GM03348 (cell line): Measurements from ENCODE around the gene HMGCLL1.

Source experiments
- DNase-seq: peaks from one replicate; pipeline ENCODE4 v3.0.0; 2012; ENCODE audit warnings: low spot score

Gene HMGCLL1

DNA sequence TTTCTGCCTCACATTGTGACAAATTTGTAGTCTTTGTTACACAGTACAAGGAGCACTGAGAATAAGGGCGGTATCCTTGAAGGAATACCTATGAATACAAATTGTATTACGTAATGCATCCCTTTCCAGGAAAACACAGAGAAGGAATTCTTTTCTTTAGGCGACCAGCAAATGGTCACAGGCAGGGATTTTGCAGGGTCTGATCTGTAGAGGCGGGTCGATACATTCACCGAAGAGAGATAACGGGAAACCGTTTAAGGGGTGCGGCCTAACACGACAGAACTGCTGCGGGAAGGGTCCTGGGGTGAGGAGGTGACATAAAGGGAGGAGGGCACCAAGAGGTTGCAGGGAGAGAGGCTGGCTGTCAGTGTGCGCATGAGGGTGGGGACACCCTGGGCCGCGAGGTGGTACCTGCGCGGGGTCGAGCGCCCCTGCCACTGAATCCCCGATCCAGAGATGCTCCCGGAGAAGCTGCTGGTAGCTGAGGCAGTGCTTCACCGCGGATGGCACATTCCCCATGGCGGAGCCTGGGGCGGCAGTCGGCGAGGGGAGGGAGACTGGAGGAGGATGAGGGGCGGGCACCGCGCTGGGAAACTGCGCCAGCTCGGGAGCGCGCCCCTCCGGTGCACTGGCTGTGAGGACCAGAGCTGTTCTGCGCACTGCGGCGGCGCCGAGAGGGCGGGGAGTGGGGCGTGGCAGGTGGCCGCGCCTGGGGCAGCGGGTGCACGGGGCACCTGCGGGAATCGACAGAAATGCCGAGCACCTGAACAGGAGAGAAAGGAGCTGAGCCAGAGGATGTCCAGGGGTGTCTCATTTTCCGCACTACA lies at the start of gene HMGCLL1:
Gene HMGCLL1 (minus strand): TSS at position 656 of the 827 bp plus-strand sequence. CDS start 137 bp downstream, at position 519.
- DNase-seq: peak; percentile 9

DNA sequence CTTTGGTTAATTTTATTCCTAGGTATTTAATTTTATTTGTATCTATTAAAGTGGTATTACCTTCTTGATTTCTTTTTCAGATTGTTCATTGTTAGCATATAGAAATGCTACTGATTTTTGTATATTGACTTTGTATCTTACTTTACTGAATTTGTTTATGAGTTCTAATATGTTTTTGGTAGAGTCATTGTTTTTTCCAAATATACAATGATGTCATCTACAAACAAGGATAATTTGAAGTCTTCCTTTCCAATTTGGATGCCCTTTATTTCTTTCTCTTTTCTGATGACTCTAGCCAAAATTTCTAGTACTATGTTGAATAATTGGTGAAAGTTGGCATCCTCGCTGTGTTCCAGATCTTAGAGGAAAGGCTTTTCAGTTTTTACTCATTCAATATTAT lies 43.0 kb upstream of the HMGCLL1 start:
- no peak for DNase-seq

DNA sequence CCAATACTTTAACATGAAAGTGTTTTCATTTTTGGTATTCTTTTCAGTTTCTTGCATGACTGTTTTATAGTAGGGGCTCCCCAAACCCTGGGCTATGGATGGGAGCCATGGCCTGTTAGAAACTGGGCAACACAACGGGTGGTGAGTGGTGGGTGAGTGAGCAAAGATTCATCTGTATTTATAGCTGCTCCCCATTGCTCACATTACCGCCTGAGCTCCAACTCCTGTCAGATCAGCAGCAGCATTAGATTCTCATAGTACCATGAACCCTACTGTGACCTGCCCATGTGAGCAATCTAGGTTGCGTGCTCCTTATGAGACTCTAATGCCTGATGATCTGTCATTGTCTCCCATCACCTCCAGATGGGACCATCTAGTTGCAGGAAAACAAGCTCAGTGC lies 42.3 kb upstream of the HMGCLL1 start:
- no peak for DNase-seq

DNA sequence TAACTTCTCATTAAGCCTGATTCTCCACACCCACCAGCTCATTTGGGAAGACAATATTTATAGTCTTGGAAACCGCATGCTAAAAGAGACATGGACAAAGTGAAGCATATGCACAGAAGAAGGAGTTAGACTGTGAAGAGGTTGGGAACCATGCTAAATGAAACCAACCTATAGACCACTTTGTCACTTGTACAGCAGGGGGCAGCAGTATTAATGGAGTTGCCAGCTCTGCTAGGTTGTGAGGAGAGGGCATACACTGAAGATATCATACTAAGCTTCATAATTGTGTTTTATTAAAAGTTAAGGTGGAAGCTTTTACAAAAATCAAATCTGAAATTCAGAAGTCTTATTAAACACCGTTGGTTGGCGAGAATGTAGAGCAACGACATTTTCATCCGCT lies 38.3 kb upstream of the HMGCLL1 start:
- peak; percentile 19 for DNase-seq

DNA sequence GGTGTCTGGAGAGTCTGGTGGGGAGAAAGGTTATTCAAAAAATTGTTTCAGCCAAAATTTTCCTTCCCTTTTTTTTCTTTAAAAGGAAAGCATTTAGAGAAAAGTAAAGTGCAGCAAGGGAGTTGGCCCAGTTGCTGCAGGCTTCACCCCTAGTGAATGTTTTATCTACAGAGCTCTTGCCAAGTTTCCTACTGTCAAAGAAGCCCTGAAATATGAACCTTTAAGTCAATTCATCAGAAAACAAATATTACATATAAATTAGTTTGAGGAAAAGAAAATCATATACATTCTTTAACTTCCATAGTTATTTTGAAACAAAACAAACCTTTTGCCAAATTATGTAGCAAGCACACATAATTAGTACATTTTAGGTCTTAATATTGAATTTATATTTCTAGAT lies 25.0 kb upstream of the HMGCLL1 start:
- DNase-seq: no peak

DNA sequence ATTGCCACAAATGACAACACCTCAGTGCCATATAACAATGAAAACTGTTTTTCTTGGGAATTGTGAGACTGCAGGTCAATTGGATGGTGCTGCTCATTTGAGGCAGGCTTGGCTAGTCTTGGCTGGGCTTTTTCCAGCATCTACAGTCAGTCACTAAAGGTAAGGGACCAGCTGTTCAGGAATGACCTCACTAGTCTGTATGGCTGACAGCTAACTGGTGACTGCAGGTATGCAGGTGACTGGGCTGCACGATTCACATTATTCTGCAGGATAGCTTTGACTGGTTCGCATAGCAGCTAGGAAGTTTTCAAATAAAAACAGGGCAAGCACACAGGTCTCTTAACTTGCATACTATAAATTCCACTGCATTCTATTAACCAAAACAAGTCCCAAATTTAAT lies 22.1 kb upstream of the HMGCLL1 start:
- no peak for DNase-seq

DNA sequence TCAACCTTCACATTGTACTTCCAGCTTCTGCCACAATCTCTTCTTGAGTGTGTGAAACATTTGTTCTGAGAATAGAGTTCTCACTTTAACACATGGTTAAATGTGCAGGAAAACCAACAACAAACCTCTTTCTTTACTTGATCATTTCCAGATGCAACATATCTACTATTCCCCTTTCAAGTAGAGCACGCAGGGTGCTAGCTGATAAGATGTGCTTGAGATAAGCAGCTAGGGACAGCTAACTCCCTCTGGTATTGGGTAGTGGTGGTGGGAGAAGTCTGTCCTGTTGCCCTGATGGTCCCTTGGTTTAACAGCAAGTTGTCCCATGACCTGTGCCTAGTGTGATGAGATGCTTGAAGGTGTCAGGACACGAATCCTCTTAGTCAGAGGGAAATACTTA lies 15.4 kb upstream of the HMGCLL1 start:
- no peak for DNase-seq

DNA sequence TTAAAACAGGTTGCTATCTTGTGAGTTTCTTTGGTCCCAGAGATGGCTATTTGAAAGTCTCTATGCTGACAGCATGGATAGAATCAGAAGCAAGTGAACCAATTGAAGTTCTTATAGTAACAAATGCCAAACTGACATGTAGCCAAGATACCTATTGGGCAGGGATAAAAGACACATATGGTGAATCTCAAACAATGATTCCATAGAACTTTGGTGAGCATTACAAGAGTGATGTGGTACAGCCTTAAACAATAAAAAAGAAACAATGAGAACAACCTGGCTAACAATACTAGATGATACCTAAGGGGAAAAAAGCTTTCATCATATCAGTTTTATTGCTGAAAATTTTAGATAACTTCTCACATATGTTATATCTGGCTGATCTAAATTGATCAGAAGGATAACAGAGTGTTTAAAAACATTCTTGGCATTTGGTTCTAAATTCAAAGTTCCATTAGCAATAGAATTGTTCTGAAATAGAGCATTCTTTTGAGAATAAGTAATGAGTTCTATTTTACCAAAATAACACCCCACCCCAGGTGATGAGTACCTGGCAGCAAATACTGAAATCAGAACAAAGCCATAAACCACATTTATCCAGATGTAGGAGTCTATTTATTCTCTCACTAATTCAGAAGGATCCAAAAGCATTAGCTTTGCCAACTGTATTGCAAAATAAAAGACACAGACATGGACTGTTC lies 5.8 kb upstream of the HMGCLL1 start:
- DNase-seq: no peak

DNA sequence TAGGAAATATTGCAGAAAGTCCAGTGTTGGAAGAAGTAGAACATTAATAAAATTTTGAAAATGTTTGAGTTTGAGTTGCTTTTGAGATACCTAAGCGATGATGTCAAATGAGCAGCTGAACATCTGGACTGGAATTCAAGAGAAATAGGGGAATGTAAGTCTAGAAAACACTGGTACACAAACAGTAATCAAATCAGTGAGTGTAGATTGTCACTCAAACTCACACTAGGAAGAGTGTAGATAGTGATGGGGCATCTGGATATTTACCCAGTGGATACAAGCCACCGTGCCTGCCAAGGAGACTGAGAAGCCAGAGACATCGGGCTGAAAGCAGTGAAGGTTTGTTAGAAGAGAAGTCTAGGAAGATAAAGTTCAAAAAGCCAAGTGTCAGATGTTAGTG lies 2.2 kb downstream of the HMGCLL1 start:
- DNase-seq: no peak

DNA sequence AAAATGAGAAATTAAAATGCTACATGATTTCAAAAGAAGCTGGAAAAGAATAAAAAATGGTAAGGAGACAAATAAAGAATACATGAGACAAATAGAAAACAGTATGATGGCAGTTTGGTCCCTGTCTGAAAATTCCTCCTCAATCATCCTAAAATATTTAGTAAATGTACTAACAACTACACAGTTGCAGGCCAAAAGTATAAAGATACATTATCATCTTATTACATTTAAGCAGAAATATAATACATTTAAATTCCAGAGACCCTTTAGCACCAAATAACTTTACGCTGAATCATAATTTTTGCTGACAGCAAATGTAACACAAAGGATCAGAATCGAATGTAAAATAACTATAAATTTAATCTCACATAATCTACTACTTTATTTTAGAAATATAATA lies 4.4 kb downstream of the HMGCLL1 start:
- no peak for DNase-seq

DNA sequence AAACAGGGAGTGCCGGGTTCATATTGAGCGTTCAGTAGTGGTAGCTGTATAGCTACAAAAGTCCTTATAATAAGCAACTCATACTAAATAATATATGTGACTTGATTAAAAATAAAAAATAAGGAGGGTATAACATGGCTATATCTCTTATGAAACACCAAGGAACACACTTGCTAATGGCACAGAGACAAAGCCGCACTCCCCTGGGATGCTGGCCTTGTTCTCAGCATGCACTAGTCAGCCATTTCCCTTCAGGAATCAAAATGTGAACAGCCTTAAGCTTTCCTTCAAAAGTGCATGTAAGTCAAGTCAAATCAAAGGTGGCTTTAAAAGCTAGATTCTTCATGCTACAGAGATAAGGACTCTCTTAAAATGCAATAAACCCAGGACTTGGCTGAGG lies 9.4 kb downstream of the HMGCLL1 start:
- DNase-seq: no peak

DNA sequence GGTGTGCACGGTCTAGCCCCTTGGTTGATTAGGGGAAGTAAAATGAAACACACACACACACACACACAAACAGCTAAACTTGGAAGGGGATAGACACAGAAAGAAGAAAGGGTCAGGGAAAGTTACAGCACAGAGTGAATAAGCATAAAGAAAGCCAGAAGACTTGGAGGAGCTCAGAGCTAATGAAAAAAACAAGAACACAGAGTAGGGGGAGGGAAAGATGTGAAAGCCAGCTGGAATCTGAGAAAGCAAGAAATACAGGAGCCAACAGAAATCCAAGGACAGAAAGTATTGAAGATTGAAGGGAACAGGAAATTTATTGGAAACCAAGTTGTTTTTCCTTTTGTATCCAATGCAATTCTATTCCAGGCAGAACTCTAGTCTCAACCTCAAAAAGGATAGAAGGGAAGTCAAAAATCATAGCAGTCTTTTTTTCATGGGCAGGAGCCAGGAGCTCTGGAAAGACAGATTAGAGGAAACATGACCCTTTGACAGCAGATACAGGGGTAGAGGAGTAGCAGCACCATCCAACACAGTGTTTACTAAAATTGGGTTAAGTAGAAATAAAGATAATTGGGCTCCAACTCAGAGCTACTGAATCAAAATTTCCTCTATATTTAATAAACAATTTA lies 10.1 kb downstream of the HMGCLL1 start:
- DNase-seq: no peak

DNA sequence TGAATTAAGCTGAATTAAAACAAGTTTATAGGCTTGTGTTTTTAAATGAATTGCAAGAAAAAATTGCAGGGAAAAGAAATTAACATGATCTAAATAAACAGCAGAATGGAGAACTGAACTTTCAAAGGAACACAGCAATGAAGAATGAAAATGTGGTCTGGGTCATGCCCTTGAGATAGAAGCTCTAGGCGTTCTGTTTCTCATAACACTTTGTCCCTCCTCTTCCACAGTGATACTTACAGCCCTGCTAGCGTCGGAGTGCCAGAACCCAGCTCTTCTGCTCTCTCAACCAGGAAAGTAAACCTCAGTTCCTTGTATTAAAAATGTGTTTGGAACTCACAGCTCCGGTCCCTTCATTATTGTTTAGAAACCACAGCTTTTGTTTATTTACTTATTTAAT lies 11.4 kb downstream of the HMGCLL1 start:
- no peak for DNase-seq

DNA sequence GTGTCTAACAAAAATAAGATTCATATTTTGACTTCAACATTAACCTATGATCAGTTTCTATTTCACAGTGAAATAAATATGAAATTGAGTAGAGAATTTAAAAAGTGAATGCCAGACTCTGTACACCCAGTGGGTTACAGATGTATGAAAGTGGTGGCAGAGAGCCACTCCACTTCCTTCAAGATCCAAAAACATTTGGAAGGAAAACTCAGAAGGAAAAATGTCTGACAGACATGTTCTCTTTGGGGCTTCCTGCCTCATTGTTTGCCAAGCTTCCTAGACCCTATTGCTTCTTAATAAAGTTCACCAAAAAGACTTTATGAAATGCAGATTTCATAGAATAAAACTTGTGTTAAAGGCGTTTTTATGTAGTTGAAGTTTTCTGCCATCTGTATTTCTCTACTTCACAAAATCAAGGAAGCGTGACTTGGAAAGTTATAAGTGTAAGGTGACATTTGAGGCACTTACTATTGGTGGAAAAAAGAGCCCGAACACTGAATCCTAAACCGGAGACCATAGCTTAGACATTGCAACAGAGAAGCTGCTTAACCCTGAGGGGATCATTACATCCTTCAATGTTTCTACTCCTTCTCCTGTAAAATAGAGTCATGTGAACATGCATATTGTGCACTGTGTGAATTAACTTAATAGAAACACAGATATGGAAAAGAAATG lies 12.8 kb downstream of the HMGCLL1 start:
- DNase-seq: no peak

DNA sequence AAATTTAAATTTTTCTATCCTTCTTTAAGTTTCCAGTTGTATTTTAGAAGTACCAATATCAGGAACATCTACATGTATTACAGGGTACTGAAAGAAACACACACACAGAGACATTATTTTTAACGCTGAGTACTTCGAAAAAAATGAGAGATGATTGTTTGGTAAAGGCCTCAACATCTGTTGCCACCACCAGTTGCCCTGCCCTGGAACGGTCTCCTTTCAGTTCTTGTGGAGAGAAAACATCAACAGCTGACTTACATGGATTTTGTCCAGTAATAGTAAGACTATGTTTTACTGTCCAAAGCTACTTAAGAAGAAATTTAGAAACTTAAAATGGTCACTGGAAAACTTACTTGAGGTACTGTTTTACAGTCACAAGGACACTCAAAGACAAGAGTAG lies 16.7 kb downstream of the HMGCLL1 start:
- DNase-seq: no peak

DNA sequence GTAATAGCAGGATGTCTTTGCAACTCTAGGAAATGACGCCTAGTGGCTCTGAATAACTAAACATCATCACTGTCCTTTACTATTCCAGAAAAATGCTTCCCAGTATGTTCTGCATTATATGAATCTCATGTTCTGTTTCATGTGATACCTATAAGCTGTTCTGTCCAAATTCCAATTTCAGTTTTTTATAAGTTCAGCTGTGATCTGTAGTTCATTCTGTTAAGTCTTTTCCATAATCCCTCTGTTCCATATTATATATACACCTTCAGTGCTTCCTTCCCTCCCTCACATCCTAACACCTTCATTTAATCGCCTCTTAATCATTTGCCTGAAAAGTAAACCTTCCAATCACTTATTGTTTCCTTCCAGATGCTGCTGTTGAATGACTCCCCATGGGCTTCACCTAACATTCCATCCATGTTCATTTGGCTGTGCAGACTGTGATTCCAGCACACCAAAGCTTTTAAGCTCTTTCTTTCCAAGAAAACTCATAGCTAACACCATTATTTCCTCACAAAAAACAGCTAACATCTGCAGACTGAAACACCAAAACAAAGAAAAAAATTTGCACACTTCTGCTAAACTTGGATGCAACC lies 18.6 kb downstream of the HMGCLL1 start:
- no peak for DNase-seq

DNA sequence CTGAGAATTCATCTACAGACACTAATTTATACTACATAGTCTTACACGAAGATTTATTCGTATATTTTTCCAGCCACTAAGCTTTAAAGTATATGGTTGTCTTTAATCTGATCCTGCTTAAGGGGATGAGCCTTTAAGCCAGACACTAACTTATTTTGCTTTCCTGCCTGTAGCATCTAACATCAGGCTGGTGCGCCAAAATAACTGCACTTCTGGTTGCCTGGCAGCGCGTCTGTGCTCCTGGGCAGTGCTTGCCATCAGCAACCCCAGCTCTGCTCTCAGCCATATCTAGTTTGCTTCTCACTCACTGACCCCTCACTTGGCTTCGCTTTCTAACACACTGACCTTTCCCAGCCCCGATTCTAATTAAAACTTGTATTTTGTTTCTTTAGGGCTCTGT lies 21.8 kb downstream of the HMGCLL1 start:
- no peak for DNase-seq

DNA sequence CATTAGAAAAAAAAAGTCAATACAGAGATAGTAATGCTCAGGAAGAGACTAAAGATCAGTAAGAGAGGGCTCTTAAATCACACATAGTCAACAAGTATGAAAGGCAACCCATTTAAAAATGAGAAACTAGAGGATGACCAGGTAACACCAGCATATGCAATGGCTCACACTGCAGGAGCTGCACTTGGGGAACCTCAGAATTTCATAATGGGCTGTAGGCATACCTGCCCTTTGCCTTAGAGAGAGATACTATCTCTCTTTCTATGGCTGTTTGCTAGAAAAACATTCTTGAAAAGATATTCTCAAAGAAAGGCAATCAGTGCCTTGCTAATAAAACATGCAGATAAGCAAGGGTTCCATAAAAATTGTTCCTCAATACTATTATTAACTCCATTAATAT lies 33.2 kb downstream of the HMGCLL1 start:
- DNase-seq: no peak

DNA sequence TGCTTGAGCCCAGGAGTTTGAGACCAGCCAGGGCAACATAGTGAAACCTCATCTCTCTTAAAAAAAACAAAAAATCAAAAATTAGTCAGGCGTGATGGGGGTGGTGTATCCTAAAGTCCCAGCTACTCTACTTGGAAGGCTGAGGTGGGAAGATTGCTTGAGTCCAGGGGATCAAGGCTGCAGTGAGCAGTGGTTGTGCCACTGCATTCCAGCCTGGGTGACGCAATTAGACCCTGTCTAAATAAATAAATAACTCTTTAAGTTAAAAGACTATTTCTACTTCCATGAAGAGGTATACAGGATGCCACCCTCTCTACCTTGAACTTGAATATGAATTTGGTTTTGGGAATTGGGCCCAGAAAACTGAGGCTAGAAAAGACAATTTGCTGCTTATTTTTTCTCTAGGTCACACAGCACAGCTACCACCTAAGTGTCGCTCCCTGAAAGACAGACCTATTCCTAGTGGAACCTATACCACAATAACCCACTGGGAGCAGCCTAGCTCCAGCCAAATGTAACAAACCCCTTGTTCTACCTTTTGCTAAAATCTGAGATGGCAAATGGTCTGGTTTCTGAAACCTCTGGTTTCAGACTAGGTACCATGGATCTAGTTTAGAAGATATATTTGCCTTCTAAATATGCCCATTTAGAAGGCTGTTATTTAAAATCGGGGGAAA lies 35.2 kb downstream of the HMGCLL1 start:
- DNase-seq: no peak

DNA sequence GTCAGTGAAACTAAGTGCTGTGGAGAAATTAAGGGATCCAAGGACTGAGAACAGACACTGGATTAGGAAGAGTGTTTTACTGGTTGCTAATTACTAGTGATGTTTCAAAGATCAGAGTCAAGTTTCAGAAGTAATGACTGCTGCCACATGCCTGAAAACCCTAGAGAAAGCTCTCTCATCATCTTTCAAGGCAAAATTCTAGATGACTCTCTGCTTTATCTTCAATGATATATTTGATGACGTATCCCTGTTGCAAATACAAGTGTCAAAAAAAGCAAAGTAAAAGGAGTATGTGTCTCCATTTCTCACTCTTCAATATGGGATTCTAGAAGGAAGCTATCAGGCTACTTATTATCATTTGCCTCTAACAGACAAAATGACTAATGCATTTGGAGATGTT lies 38.0 kb downstream of the HMGCLL1 start:
- no peak for DNase-seq

DNA sequence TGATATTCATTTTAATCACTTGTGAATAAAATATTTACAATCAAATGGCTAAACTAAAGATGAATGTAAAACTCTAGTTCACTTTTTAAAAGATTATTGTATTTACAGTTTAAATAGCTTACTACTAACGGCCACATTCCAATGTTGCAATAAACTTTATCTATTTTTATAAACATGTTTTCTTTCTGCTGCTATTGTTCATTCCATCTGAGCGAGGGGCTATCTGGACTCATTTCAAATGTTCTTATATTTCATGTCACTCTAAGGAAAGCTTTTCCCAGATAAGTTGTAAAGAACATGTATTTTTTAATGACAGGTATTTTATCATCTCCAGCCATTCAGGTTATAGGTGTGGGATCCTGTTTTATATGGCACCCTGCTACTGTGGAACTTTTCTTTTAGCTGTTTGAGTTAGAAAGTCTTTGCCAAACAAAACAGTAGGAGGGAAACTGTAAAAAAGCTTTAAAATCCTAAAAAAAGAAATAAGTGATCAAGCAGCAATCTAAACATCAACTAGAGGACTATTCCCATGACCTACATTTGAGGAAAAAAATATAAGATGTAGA lies 42.5 kb downstream of the HMGCLL1 start:
- DNase-seq: no peak
